Activated naive CD8-positive, alpha-beta T cell treated with anti-CD3 and anti-CD28 coated beads, Interleukin-2, amount 50 U/mL, for 24 hours (primary cell): ENCODE results near the gene GADD45A.
A peak's percentile ranks its signal among the peaks of the same experiment; 100 is the strongest.

ENCODE experiments used
- ATAC-seq: fragments of 150-1000 bp; cut with Tn5 transposase; one replicate; pipeline ENCODE4 v1.10.0; 2021
- DNase-seq: peaks from one replicate; pipeline ENCODE4 v3.0.0; 2021
- H3K27ac Mint-ChIP-seq: one replicate; pipeline ENCODE4 v1.8.0; 2021; ENCODE audit warnings: mild to moderate bottlenecking, mixed read lengths
- H3K27me3 Mint-ChIP-seq: one replicate; pipeline ENCODE4 v1.8.0; 2021; ENCODE audit warnings: mixed read lengths
- H3K36me3 Mint-ChIP-seq: one replicate; pipeline ENCODE4 v1.8.0; 2021; ENCODE audit warnings: low read depth, mixed read lengths
- H3K4me1 Mint-ChIP-seq: one replicate; pipeline ENCODE4 v1.8.0; 2021; ENCODE audit warnings: mixed read lengths
- H3K4me3 Mint-ChIP-seq: one replicate; pipeline ENCODE4 v1.8.0; 2021; ENCODE audit warnings: mild to moderate bottlenecking, moderate library complexity, mixed read lengths
- H3K9me3 Mint-ChIP-seq: one replicate; pipeline ENCODE4 v1.8.0; 2021; ENCODE audit warnings: mixed read lengths

Gene GADD45A

GRCh38 chr1:67731322-67731721 is 46.3 kb downstream of the GADD45A start:
- ATAC-seq (no peak), DNase-seq (no peak)
- H3K9me3 Mint-ChIP-seq = no peaks in the 10 kb centered on the region
- H3K4me1 Mint-ChIP-seq = peaks cover 33% of the 10 kb centered on the region
- no peaks in the 10 kb centered on the region for H3K27me3 Mint-ChIP-seq
- no peak overlapping the region for H3K4me3 Mint-ChIP-seq
- no peaks in the 10 kb centered on the region for H3K36me3 Mint-ChIP-seq
- H3K27ac Mint-ChIP-seq = no peak overlapping the region

- Mint-ChIP-seq H3K9me3 (no peaks in the 10 kb centered on the region), H3K27ac (no peak overlapping the region), H3K36me3 (no peaks in the 10 kb centered on the region), H3K4me3 (no peak overlapping the region), H3K4me1 (peaks cover 33% of the 10 kb centered on the region), H3K27me3 (no peaks in the 10 kb centered on the region)
- ATAC-seq (no peak), DNase-seq (no peak)
Observed at GRCh38 chr1:67732750-67733151, 47.8 kb downstream of the GADD45A start.

GRCh38 chr1:67733681-67734322 is 48.8 kb downstream of the GADD45A start:
- DNase-seq (no peak), ATAC-seq (no peak)
- no peaks in the 10 kb centered on the region for H3K27me3 Mint-ChIP-seq
- no peaks in the 10 kb centered on the region for H3K36me3 Mint-ChIP-seq
- H3K9me3 Mint-ChIP-seq = no peaks in the 10 kb centered on the region
- peaks cover 33% of the 10 kb centered on the region for H3K4me1 Mint-ChIP-seq
- H3K4me3 Mint-ChIP-seq = no peak overlapping the region
- H3K27ac Mint-ChIP-seq = no peak overlapping the region

GRCh38 chr1:67734323-67734690 is 49.3 kb downstream of the GADD45A start:
- H3K9me3 Mint-ChIP-seq = no peaks in the 10 kb centered on the region
- H3K36me3 Mint-ChIP-seq = no peaks in the 10 kb centered on the region
- DNase-seq = no peak
- no peaks in the 10 kb centered on the region for H3K27me3 Mint-ChIP-seq
- no peak overlapping the region for H3K27ac Mint-ChIP-seq
- ATAC-seq = no peak
- peaks cover 33% of the 10 kb centered on the region for H3K4me1 Mint-ChIP-seq
- no peak overlapping the region for H3K4me3 Mint-ChIP-seq

- no peaks in the 10 kb centered on the region for H3K36me3 Mint-ChIP-seq
- no peaks in the 10 kb centered on the region for H3K27me3 Mint-ChIP-seq
- no peak overlapping the region for H3K27ac Mint-ChIP-seq
- ATAC-seq (no peak), DNase-seq (no peak)
- H3K9me3 Mint-ChIP-seq = no peaks in the 10 kb centered on the region
- H3K4me1 Mint-ChIP-seq = peaks cover 27% of the 10 kb centered on the region
- H3K4me3 Mint-ChIP-seq = no peak overlapping the region
Observed at GRCh38 chr1:67735206-67735605, 50.2 kb downstream of the GADD45A start.

GRCh38 chr1:67735806-67736627 is 51.0 kb downstream of the GADD45A start:
- ATAC-seq = peak; percentile 99
- H3K27me3 Mint-ChIP-seq = no peaks in the 10 kb centered on the region
- H3K27ac Mint-ChIP-seq = peak overlapping the region; percentile 80
- H3K36me3 Mint-ChIP-seq = no peaks in the 10 kb centered on the region
- H3K4me1 Mint-ChIP-seq = peaks cover 23% of the 10 kb centered on the region
- no peaks in the 10 kb centered on the region for H3K9me3 Mint-ChIP-seq
- peak; percentile 40 for DNase-seq
- peak overlapping the region; percentile 61 for H3K4me3 Mint-ChIP-seq

- ATAC-seq = no peak
- no peak overlapping the region for H3K27ac Mint-ChIP-seq
- no peaks in the 10 kb centered on the region for H3K27me3 Mint-ChIP-seq
- DNase-seq = no peak
- no peak overlapping the region for H3K4me3 Mint-ChIP-seq
- H3K36me3 Mint-ChIP-seq = no peaks in the 10 kb centered on the region
- no peaks in the 10 kb centered on the region for H3K9me3 Mint-ChIP-seq
- H3K4me1 Mint-ChIP-seq = peaks cover 23% of the 10 kb centered on the region
Observed at GRCh38 chr1:67736750-67737149, 51.7 kb downstream of the GADD45A start.

- no peak for ATAC-seq
- no peaks in the 10 kb centered on the region for H3K9me3 Mint-ChIP-seq
Observed at GRCh38 chr1:67737875-67738274, 52.9 kb downstream of the GADD45A start.

More at GRCh38 chr1:67737875-67738274, 52.9 kb downstream of the GADD45A start:
- DNase-seq = no peak
- H3K4me1 Mint-ChIP-seq = peaks cover 23% of the 10 kb centered on the region
- no peaks in the 10 kb centered on the region for H3K36me3 Mint-ChIP-seq
- H3K4me3 Mint-ChIP-seq = no peak overlapping the region
- H3K27ac Mint-ChIP-seq = no peak overlapping the region
- H3K27me3 Mint-ChIP-seq = no peaks in the 10 kb centered on the region
